ENCODE results near the gene INO80D.
"Not testable (repeated sequence)": the region's sequence is repeated elsewhere in the genome, so short reads cannot be mapped to it uniquely, and the experiment has no call there.

The INO80D gene

DNA sequence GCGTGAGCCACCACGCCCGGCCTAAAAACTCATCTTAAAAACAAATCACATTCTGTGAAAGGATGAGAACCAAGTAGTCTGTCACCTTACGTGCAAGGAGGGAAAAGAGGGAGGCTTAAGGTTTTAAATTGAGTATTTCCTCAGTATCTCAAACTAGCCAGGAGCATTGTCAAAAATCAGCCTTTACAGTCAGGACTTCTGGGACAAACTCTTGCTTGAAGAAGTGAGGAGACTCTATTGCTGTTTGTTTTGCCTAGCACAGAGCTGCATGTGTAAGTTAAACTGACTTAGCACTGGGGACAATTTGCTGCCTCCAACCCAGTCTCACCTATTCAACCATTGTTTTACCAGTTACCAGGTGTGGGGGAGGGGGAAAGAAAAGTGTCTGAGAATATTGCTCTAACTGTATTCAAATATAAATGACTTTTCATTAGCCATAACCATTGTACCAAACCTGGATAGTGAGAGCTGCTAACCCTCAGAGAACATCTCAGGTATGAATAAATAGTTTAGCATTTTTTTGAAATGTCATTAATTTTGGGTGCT is 3.6 kb downstream of the INO80D start:
- DNase-seq, result no peak

DNA sequence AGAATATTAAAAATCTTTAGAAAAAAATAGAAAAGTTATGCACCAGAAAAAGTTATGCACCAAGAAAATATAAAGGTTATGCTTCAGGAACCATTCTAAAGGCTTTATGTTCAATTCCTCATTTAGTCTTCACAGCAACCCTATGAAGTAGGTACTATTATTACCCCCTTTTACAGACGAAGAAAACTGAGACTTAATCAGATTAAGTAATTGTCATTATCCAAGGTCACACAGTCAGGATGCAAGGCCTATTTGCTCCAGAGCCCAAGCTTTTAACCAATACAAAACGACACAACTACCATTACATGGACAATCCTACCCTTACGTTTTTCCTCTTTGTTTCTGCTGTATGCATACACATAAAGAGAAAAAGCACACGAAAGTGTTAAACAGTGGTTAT is 5.0 kb downstream of the INO80D start:
- DNase-seq, result no peak

DNA sequence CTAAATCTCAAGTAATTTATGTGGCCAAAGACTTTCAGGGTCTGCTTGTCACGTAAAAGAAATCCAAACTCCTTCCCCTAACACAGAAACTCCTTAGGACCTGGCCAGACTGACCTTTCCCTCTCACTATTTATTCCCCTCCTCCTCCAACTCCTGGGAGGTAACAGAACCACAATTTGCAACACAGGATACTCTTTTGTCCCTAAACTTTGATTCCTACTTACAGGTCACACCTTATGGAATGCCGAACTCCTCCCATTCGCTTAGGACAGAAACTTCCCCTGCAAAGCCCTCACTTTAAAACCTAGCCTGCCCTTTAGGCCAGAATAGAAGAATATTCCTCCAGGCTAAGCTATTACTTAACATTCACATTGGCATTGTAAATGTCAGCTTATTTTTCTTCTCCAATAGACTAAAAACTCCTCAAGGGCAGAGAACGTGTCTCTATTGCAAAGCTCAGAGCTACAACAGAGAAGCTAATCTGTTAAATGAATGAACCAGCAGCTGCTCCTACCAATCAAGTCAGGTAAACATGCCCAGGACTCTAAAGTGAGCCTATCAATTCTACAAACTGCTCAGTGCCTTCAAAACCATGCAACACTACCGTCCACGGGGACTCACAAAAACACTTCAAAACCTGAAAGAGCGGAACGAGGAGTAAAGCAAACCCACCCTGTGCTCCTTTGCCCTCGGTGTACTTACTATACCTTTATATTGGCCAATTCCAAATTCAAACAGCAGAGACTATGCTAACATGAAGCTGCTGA is 6.1 kb downstream of the INO80D start:
- DNase-seq, result no peak

DNA sequence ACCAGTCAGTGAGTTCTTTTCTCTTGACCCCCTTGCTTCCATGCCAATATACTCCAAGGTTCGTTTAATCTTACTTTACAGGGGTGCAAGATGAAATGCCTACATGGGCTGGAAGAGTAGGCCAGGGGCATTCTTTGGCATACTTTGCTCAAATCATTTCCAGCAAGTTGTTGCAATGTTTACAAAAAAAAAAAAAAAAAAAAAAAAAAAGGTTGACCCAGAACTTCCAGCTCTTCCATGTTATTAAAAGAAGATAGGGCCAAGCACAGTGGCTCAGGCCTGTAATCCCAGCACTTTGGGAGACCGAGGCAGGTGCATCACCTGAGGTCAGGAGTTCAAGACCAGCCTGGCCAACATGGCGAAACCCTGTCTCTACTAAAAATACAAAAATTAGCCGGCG is 8.1 kb downstream of the INO80D start:
- DNase-seq, result not testable (repeated sequence)

DNA sequence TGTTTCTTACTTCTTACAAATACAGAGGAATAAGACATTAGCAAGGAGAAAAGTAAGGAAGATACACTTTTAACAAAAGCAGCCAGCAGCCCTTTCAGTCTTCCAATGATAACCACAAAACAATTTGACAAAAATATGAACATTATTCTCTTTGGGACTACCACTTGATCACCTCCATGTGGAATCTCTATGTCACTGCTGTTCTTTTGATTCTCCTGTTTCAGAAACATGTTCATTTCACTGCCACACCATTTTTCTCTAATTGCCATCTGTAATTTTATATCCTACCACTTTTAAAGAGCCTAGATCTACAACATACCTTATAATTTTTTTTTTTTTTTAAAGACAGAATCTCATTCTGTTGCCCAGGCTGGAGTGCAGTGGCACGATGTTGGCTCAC is 10.9 kb downstream of the INO80D start:
- no peak for DNase-seq

DNA sequence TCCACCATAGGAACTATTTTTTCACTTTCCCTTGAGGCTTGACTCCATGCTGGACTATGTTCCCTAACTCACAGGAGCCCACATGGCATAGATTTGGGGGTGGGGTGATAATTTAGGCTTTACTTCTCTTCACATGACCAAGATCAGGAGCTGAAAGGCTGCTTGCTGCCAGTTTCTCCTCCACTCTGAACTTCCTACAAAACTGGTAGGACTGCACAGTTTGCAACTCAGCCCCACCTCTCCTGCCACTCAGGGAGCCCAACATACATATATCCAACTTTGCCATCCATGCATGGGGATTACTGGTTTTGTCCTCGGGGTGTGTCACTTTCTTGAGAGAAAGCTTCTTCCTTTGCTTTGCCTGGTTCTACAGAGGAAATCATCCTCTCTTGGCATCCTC is 14.2 kb downstream of the INO80D start:
- no peak for DNase-seq

DNA sequence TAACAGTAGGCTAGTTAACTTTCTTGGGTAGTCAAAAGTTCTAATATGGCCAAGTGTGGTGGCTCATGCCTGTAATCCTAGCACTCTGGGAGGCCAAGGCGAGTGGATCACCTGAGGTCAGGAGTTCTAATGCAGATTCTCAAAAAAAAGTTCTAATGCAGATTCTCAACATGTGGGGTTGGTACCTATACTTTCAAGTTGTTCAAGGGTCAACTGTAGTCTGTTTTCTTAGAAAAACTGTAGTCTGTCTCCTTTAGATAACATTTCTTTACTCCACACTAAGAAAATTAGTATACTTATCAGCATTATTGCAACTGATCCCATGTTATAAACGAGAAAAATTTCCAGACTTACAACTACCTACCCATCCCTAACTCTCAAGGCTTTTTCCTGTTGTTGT is 16.6 kb downstream of the INO80D start:
- DNase-seq, result no peak

DNA sequence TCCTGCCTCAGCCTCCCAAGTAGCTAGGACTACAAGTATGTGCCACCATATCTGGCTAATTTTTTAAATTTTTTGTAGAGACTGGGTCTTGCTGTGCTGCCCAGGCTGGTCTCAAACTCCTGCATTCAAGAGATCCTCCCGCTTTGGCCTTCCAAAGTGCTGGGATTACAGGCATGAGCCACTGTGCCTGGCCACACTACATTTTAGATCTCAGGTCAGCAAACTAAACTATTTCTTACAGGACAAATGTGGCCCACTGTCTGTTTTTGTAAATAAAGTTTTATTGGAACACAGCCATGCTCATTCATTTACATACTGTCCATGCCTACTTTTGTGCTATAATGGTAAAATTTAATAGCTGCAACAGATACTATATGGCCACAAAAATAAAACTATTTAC is 17.8 kb downstream of the INO80D start:
- DNase-seq, result no peak

DNA sequence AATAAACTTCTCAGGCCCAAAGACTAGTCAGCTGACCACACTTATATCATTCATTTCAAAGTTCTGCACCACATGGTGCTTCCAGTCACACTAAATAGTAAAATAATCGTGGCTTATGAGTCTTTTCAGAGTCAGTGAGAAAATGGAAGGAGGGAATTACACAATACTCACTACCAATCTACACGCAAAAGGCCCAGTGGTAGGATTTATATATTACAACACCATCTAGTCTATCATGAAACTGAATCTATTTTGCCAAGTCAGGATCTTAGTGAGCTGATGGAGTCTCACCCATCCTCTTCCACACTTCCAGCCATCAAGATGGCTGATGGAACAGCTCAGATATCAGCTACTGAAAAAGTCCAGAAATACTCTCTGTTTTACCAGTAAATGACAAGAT is 21.9 kb downstream of the INO80D start:
- no peak for DNase-seq

DNA sequence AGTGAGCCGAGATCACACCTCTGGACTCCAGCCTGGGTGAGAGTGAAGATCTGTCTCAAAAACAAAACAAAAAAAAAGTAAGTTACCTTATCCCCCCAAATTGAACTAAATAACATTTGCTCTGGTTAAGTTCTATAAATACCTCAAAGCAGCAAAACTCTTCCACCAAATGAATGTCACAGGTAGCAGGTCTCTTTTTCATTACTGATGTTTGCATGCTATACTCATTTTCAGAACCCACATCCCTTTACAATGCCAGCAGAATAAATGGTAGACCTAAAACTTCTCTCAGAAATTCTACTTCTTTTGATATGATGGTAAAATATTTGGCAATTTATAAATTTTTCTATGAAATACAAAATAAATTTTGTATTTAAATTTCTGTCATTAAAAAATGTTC is 22.3 kb downstream of the INO80D start:
- DNase-seq, result no peak

DNA sequence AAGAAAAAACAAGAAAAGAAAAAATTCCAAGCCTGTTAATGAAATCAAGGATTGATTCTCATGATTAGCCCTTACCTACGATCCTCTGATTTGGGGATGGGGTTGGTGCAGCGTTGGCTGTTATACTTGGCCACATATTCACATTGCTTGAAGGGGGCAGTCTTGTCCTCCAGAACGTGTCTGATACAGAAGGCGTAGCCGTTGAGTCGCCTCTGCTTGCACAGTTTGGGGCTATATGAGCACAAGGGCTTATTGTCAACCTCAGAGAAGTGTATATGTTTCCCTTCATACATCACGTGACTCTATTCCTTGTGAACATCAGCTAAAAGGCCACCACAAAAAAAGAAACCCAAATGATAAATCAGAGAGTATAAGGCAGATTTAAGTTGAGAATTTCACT is 23.2 kb downstream of the INO80D start:
- no peak for DNase-seq

DNA sequence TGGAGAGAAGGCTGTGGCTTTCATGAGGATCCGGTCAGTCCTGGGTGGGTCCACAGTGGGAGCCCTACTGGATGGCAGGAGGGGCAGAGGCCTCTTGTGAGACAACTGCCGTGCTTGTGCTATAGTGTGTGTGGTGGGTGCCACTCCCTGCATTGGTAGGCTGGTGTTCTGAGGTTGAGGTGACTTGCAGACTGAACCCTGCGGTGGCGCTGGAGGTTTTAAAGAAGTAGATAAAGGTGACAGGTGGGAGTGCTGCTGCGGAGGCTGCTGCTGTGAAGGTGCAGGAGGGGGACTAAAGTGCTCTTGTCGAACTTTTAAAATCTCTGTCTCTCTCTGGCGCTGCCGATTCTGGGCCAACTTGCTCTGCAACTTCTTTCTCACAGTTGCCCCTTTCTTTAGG is 29.7 kb downstream of the INO80D start:
- no peak for DNase-seq

DNA sequence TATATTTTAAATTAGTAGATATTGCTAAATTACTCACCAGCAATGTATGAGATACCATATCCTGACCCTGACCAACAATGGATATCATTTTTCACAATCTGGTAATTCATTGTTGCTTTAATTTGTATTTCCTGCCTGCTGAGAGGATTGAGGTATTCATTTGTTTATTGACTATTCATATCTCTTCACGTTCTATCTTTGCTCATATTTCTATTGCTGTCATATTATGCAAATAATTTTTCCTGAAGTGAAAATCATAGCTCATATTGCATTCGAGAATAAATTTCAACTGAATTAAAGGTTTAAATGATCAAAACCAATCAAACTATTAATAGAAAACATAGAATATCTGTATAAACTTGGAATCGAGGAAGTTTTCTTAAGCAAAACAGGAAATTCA is 31.0 kb downstream of the INO80D start:
- no peak for DNase-seq

DNA sequence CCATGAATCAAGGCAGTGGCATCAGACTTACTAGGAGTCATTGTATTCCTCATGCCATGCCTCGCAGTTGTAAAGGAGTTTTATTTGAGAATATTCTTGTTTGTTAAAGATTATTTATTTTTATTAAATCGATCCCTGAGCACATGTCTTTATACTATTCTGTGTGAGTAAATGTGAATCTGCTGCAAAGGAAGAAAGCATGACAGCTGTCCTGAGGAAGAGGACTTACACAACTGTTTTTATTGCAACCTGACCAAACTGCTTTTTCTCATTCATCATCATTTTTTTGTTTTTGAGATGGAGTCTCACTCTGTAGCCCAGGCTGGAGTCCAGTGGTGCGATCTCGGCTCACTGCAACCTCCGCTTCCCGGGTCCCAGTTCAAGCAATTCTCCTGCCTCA is 34.1 kb downstream of the INO80D start:
- DNase-seq, result no peak

DNA sequence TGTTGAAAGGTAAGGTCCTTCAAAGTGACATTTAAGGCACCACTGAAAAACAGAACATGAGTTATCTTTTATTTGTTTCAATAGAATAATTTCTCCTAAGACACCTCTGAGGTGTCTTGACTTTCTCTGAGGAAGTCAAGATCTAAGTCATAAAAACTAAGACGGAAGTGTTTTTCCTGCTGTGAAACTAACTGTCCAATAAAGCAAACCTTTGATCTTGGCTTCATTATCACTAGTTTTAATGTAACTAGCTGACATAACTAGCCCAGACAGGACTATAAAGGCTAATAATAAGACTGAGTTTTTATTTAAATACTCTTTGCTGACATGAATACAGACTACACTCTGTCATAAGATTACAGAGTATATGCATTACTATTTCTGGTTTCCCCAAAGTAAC is 36.6 kb downstream of the INO80D start:
- DNase-seq, result no peak

DNA sequence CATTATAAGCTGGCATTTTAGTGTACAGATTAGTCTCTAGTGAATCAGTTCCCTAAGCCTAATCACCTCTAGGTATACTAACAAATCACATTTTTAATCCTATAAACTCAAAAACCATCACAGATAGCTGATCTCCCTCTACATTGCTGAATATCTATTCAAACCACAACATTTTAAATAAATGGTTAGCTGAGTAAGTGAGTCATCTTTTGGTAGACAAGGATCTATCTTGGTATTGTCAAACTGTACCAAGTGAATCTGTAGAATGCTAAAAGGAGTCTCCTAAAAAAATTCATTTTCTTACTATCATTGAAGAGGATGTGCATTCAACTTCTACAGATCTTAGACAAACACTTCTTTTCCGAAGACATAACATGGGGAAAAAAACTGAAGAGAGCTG is 40.7 kb downstream of the INO80D start:
- no peak for DNase-seq

DNA sequence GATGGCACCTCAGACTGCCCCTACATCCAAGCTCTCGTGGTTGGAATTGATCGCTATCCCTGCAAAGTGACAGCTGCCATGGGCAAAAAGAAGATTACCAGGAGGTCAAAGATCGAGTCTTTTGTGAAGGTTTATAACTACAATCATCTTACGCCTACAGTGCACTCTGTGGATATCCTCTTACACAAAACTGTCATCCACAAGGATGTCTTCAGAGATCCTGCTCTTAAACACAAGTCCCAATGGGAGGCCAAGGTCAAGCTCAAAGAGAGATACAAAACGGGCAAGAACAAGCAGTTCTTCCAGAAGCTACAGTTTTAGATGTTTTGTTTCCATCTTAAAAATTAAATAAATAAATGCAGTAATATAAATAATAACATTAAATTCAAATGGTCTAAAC is 45.4 kb downstream of the INO80D start:
- no peak for DNase-seq

DNA sequence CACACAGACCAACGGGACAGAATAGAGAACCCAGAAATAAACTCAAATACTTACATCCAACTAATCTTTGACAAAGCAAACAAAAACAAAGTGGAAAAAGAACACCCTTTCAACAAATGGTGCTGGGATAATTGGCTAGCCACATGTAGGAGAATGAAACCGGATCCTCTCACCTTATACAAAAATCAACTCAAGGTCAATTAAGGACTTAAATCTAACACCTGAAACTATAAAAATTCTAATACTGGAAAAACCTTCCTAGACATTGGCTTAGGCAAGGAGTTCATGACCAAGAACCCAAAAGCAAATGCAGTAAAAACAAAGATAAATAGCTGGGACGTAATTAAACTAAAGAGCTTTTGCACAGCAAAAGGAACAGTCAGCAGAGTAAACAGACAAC is 50.6 kb downstream of the INO80D start:
- DNase-seq, result not testable (repeated sequence)

DNA sequence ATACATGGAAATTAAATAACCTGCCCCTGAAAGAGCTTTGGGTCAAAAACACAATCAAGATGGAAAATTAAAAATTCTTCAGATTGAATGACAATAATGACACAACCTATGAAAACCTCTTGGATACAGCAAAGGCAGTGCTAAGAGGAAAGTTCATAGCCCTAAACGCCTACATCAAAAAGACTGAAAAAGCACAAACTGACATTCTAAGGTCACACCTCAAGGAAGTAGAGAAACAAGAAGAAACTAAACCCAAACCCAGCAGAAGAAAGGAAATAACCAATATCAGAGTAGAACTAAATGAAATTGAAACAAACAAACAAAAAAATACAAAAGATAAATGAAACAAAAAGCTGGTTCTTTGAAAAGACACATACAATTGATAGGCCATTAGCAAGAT is 52.5 kb downstream of the INO80D start:
- not testable (repeated sequence) for DNase-seq

DNA sequence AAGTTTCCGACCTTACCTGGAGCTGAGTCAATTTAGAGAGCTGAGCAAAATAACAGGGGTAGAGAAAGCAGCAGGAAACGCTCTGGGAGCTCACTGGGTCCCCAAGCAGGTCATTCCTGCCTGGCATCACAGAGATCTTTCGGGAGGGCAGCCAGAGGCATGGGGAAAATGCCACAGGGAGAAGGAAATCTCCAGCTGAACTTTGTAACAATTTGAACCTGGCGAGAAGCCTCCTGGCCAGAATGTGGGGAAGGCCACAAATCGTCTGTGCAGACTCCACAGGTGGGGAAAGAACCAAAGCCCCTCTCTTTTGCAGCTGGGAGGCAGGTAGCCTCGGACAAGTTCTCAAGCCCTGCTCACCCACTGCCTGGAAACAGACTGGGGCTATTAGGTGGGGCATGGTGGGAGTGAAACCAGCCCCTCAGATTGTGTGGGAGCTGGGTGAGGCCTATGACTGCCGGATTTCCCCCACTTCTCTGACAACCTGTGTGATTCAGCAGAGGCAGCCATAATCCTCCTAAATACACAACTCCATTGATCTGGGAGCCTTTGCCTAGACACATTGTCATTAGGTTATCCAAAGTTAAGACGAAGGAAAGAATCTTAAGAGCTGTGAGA is 53.9 kb downstream of the INO80D start:
- DNase-seq, result no peak

DNA sequence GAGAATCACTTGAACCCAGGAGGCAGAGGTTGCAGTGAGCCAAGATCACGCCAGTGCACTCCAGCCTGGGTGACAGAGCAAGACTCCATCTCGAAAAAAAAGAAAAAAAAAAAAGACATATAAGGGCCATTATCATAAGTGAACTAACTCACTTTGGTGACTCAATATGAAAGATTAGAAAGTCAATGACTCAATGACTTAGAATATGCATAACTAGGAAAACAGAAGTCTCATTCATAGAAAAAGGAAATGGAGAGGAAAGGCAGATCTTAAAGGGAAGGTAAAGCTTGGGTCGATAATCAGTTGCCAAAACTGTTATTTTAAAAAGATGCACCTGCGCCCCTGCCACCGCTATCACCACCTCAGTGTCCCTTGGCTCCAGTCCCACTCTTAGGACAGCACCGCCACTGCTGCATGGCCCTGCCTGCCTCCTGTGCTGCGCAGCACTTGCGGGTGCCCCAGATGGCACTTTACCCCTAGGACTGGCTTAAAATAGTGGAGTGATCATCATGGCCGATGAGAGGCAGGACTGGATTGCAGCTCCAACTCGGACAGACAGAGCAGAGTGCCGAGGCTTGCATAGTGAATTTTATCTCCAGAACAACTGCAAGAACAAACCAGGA is 54.7 kb downstream of the INO80D start:
- no peak for DNase-seq

DNA sequence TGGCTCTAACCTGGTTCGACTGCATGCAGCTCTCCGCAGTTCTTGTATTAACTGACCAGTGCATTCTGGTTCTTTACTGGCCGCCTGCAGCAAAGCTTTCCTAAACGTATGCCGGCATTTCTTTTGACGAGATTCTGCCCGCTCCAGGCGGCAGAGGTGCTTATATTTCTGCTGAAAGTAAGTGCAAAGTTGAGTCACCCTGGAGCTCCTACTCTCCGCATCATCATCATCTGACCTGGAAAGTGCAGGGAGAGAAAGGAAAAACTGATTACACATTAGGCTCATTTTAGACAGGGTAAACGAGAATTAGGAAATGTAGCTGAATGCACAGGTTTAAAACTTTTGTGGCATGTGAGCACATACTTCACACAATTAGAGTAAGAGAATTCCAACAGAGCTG is 57.9 kb downstream of the INO80D start:
- no peak for DNase-seq

DNA sequence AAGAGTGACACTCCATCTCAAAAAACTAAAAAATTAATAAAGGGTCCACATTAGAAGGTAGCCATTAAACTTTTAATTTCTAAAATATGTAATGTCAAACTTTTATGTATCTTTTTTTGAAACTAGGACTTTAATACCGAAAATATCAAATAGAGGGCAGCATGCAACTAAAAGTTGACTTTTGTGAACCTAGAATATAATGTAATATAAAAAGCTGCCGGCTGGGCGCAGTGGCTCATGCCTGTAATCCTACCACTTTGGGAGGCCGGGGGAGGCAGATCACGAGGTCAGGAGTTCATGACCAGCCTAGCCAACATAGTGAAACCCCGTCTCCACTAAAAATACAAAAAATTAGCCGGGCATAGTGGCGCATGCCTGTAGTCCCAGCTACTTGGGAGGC is 62.8 kb downstream of the INO80D start:
- no peak for DNase-seq

DNA sequence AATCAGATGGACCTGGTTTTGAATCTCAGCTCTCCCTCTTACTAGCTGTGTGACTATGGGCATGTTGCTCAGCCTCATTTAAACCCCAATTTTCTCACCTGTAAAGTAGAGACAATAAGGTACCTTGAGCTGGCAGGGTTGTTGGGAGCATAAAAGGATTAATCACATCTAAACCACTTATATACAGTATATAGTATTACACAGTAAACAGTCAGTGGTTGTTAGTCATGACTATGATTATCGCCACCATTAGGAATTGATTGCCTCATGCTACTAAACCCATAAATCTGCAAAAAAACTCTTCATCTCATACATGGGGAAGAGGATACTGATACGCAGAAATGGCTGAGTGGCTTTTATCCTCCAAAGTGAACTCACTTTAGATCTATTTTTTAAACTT is 65.8 kb downstream of the INO80D start:
- no peak for DNase-seq
